NCI-H1417 (cell line): ENCODE measurements around the gene XRCC6.
"Not testable (repeated sequence)": the region's sequence is repeated elsewhere in the genome, so short reads cannot be mapped to it uniquely, and the experiment has no call there.

Experiments used
- DNase-seq, 3 experiments: peaks; one replicate each; lab custom pipeline; 2025; lab: John Stamatoyannopoulos, UW

The XRCC6 gene

GRCh38 chr22:41650821-41651220 is 29.7 kb downstream of the XRCC6 start:
- DNase-seq: no peak

- no peak for DNase-seq
Observed at GRCh38 chr22:41654322-41654721, 33.2 kb downstream of the XRCC6 start.

- no peak for DNase-seq
Observed at GRCh38 chr22:41656556-41656955, 35.5 kb downstream of the XRCC6 start.

GRCh38 chr22:41657709-41658108 is 36.6 kb downstream of the XRCC6 start:
- DNase-seq: no peak

- DNase-seq: no peak
Observed at GRCh38 chr22:41658869-41659268, 37.8 kb downstream of the XRCC6 start.

GRCh38 chr22:41659941-41660340 is 38.8 kb downstream of the XRCC6 start:
- DNase-seq: no peak

- DNase-seq: no peak
Observed at GRCh38 chr22:41660416-41660815, 39.3 kb downstream of the XRCC6 start.

GRCh38 chr22:41661088-41661487 is 40.0 kb downstream of the XRCC6 start:
- DNase-seq: no peak

- DNase-seq: no peak
Observed at GRCh38 chr22:41661713-41662112, 40.6 kb downstream of the XRCC6 start.

- not testable (repeated sequence) for DNase-seq
Observed at GRCh38 chr22:41663594-41663993, 42.5 kb downstream of the XRCC6 start.

GRCh38 chr22:41664490-41664889 is 43.4 kb downstream of the XRCC6 start:
- DNase-seq: no peak

- no peak for DNase-seq
Observed at GRCh38 chr22:41664951-41665350, 43.9 kb downstream of the XRCC6 start.

- DNase-seq: no peak
Observed at GRCh38 chr22:41668971-41669911, 48.1 kb downstream of the XRCC6 start.

- DNase-seq: peak in 1 of 3 experiments; percentile 2
Observed at GRCh38 chr22:41672096-41672495, 51.0 kb downstream of the XRCC6 start.

- DNase-seq: no peak
Observed at GRCh38 chr22:41672780-41673509, 51.9 kb downstream of the XRCC6 start.

GRCh38 chr22:41674846-41675340 is 53.8 kb downstream of the XRCC6 start:
- DNase-seq: peak in 1 of 3 experiments; percentile 3

GRCh38 chr22:41676134-41676533 is 55.0 kb downstream of the XRCC6 start:
- no peak for DNase-seq

- DNase-seq: no peak
Observed at GRCh38 chr22:41681616-41682015, 60.5 kb downstream of the XRCC6 start.

- no peak for DNase-seq
Observed at GRCh38 chr22:41682033-41682807, 61.1 kb downstream of the XRCC6 start.

- DNase-seq: no peak
Observed at GRCh38 chr22:41683052-41683451, 62.0 kb downstream of the XRCC6 start.

- no peak for DNase-seq
Observed at GRCh38 chr22:41683616-41684015, 62.5 kb downstream of the XRCC6 start.

GRCh38 chr22:41684194-41684593 is 63.1 kb downstream of the XRCC6 start:
- DNase-seq: no peak
